Stimulated activated CD4-positive, alpha-beta T cell treated with anti-CD3 and anti-CD28 coated beads, Interleukin-12 subunit alpha, Interleukin-12 subunit beta, amount 100 ng/mL, for 48 hours (primary cell): Measurements from ENCODE around the gene CYB5B.

ENCODE experiments used
- DNase-seq, 3 donors: peaks; one replicate each; pipeline ENCODE4 v3.0.0-alpha.2; 2020; ENCODE audit warnings: low read depth in 2 of 3, low spot score in 1 of 3

CYB5B gene

DNA sequence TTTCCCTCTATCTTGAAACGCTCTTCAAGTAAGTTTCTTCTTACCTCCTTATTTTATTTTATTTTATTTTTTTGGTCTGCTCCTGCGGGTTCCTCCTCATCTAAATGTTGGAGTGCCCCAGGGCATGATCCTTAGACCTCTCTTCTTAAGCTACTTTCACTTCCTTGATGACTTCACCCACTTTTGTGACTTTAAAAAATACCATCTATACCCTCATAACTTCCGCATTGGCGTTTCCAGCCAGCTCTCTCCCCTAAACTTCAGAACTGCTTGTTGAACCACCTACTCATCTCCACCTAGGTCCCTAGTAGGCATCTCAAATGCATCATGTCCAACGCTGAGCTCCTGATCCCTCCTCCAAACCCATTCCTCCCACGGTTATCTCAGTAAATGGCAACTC, 89.9 kb downstream of the CYB5B start:
- DNase-seq = no peak
